NCI-H187 (cell line): ENCODE results near the gene ANXA7.
A peak's percentile ranks its signal among the peaks of the same experiment; 100 is the strongest.

Experiments
- DNase-seq, 2 experiments: peaks; one replicate each; lab custom pipeline; 2025; lab: John Stamatoyannopoulos, UW

Gene ANXA7

GRCh38 chr10:73413528-73414229 lies at the start of gene ANXA7:
Gene ANXA7, minus strand, starts transcription at chr10:73414058. Its CDS starts 13,202 bp downstream, at chr10:73400856.
- DNase-seq, result peak; percentile 58 to 78

- no peak for DNase-seq
These were observed 47.0 kb upstream of the ANXA7 start for GRCh38 chr10:73460897-73461296.

- no peak for DNase-seq
These were observed 45.9 kb upstream of the ANXA7 start for GRCh38 chr10:73459683-73460314.

GRCh38 chr10:73456187-73456890 lies 42.5 kb upstream of the ANXA7 start:
- DNase-seq, result no peak

GRCh38 chr10:73449113-73449512 lies 35.3 kb upstream of the ANXA7 start:
- DNase-seq, result no peak

GRCh38 chr10:73448384-73448783 lies 34.5 kb upstream of the ANXA7 start:
- DNase-seq, result no peak

- no peak for DNase-seq
These were observed 33.1 kb upstream of the ANXA7 start for GRCh38 chr10:73446926-73447325.

- no peak for DNase-seq
These were observed 30.6 kb upstream of the ANXA7 start for GRCh38 chr10:73444457-73444856.

GRCh38 chr10:73439605-73440312 lies 25.9 kb upstream of the ANXA7 start:
- DNase-seq, result no peak

GRCh38 chr10:73439055-73439454 lies 25.2 kb upstream of the ANXA7 start:
- DNase-seq, result no peak

- DNase-seq, result no peak
These were observed 19.6 kb upstream of the ANXA7 start, which contains the start of gene MSS51 for GRCh38 chr10:73433538-73433867. Gene MSS51, minus strand, starts transcription at chr10:73433561. Its CDS starts 5,277 bp downstream, at chr10:73428284.

- DNase-seq, result no peak
These were observed 19.0 kb upstream of the ANXA7 start for GRCh38 chr10:73432646-73433537.

GRCh38 chr10:73426318-73426717 lies 12.5 kb upstream of the ANXA7 start:
- DNase-seq, result no peak

- DNase-seq, result no peak
These were observed 10.6 kb upstream of the ANXA7 start for GRCh38 chr10:73424478-73424877.

GRCh38 chr10:73423309-73423708 lies 9.5 kb upstream of the ANXA7 start:
- no peak for DNase-seq

GRCh38 chr10:73416571-73416970 lies 2.7 kb upstream of the ANXA7 start:
- no peak for DNase-seq

GRCh38 chr10:73414230-73414945 lies 530 bp upstream of the ANXA7 start:
- DNase-seq, result no peak

- peak in 1 of 2 experiments; percentile 15 for DNase-seq
These were observed 740 bp downstream of the ANXA7 start for GRCh38 chr10:73413108-73413527.

GRCh38 chr10:73410897-73411296 lies 3.0 kb downstream of the ANXA7 start:
- no peak for DNase-seq

GRCh38 chr10:73408978-73409521 lies 4.8 kb downstream of the ANXA7 start:
- DNase-seq, result no peak
